Gastrocnemius medialis (tissue), 4 donors: Measurements from ENCODE around the gene SIK2.

Source experiments
- POLR2A ChIP-seq, 2 donors: fragments of 450-650 bp; IDR thresholded peaks; one replicate each; pipeline ENCODE4 v1.6.1; 2017; ENCODE audit warnings: antibody characterized with exemption in 2 of 2, mild to moderate bottlenecking in 2 of 2, moderate library complexity in 2 of 2
- TF ChIP-seq, protein P1 (sequence below), 5 experiments: fragments of 450-650 bp in 3 of 5; fragments of 200-600 bp in 2 of 5; sonication (generic) in 2 of 5; IDR thresholded peaks in 4 of 5; conservative IDR thresholded peaks in 1 of 5; 1 replicate in 4 of 5; 2 replicates in 1 of 5; pipeline ENCODE4 v1.5.1; 2016 to 2019; ENCODE audit warnings: antibody characterized with exemption in 5 of 5, mild to moderate bottlenecking in 3 of 5, moderate library complexity in 3 of 5

DNA sequence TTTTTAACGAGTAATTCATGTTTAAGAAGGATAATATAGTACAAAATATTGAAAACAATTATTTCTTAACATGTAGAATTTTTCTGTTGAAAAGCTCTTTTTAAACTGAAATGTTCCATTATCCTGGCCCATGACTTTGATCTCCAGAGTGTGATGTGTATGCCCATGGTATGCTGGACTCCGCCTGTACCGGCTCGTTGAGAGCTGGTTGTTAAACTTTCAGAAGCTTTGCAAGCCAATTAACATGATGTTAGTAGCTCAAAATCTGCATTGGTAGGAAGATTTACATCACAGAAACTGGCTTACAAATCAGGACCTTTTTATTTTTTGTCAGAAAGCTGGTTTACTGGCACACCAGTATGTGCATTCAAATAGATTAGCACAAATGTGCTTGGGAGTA is 15.0 kb downstream of the SIK2 start:
- TF ChIP-seq, protein P1, sequence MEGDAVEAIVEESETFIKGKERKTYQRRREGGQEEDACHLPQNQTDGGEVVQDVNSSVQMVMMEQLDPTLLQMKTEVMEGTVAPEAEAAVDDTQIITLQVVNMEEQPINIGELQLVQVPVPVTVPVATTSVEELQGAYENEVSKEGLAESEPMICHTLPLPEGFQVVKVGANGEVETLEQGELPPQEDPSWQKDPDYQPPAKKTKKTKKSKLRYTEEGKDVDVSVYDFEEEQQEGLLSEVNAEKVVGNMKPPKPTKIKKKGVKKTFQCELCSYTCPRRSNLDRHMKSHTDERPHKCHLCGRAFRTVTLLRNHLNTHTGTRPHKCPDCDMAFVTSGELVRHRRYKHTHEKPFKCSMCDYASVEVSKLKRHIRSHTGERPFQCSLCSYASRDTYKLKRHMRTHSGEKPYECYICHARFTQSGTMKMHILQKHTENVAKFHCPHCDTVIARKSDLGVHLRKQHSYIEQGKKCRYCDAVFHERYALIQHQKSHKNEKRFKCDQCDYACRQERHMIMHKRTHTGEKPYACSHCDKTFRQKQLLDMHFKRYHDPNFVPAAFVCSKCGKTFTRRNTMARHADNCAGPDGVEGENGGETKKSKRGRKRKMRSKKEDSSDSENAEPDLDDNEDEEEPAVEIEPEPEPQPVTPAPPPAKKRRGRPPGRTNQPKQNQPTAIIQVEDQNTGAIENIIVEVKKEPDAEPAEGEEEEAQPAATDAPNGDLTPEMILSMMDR (IDR thresholded peaks at IDR 0.05 in 4 of 5, conservative IDR thresholded peaks at IDR 0.05 in 1 of 5), result no peak
- TF ChIP-seq POLR2A (IDR thresholded peaks at IDR 0.05), result no peak
